MM.1S (cell line): Measurements from ENCODE around the gene ST6GALNAC4.

Source experiments
- DNase-seq: peaks from one replicate; pipeline ENCODE4 v3.0.0-alpha.2; 2015
- H2AFZ ChIP-seq: fragments of 300-600 bp; sonication (generic); 2 replicates; pipeline ENCODE4 v1.6.0; 2016; ENCODE audit warnings: antibody characterized with exemption, low read length
- H3F3A ChIP-seq: fragments of 300-600 bp; sonication (generic); 2 replicates; pipeline ENCODE4 v1.6.1; 2016; ENCODE audit warnings: mild to moderate bottlenecking, antibody characterized with exemption, low read length, moderate library complexity, mixed read lengths; ENCODE audit not compliant: insufficient read depth
- H3K27ac ChIP-seq: fragments of 300-600 bp; sonication (generic); 2 replicates; pipeline ENCODE4 v1.5.1; 2016; ENCODE audit warnings: mild to moderate bottlenecking, low read length
- H3K27me3 ChIP-seq: fragments of 300-600 bp; sonication (generic); replicated peaks from 2 replicates; pipeline ENCODE4 v1.6.0; 2016; ENCODE audit warnings: low read length; ENCODE audit not compliant: insufficient read depth
- H3K36me3 ChIP-seq: fragments of 300-600 bp; sonication (generic); replicated peaks from 2 replicates; pipeline ENCODE4 v1.6.1; 2016; ENCODE audit warnings: mild to moderate bottlenecking, low read length, mixed read lengths; ENCODE audit not compliant: insufficient read depth
- H3K4me1 ChIP-seq: fragments of 300-600 bp; sonication (generic); 2 replicates; pipeline ENCODE4 v1.6.1; 2016; ENCODE audit warnings: low read length, mixed read lengths
- H3K4me2 ChIP-seq: fragments of 300-600 bp; sonication (generic); 2 replicates; pipeline ENCODE4 v1.6.0; 2016; ENCODE audit warnings: low read depth, low read length
- H3K4me3 ChIP-seq: fragments of 300-600 bp; sonication (generic); 2 replicates; pipeline ENCODE4 v1.5.1; 2016; ENCODE audit warnings: low read length, mixed read lengths
- H3K79me2 ChIP-seq: fragments of 300-600 bp; sonication (generic); 2 replicates; pipeline ENCODE4 v1.6.1; 2016; ENCODE audit warnings: mixed run types, low read length, mixed read lengths
- H3K9ac ChIP-seq: fragments of 300-600 bp; sonication (generic); 2 replicates; pipeline ENCODE4 v1.6.1; 2016; ENCODE audit warnings: low read length, mixed read lengths
- H3K9me2 ChIP-seq: fragments of 300-600 bp; sonication (generic); replicated peaks from 2 replicates; pipeline ENCODE4 v1.6.1; 2016; ENCODE audit warnings: mild to moderate bottlenecking, low read length, mixed read lengths; ENCODE audit not compliant: insufficient read depth
- H3K9me3 ChIP-seq: fragments of 300-600 bp; sonication (generic); replicated peaks from 2 replicates; pipeline ENCODE4 v1.6.1; 2016; ENCODE audit warnings: mild to moderate bottlenecking, low read length, mixed read lengths; ENCODE audit not compliant: insufficient read depth
- H4K20me1 ChIP-seq: fragments of 300-600 bp; sonication (generic); 2 replicates; pipeline ENCODE4 v1.6.1; 2016; ENCODE audit warnings: mild to moderate bottlenecking, low read length, moderate library complexity, mixed read lengths; ENCODE audit not compliant: insufficient read depth
- EZH2 ChIP-seq: fragments of 300-600 bp; sonication (generic); optimal IDR thresholded peaks from 2 replicates; pipeline ENCODE3; 2017; ENCODE audit warnings: low read depth, mild to moderate bottlenecking, antibody characterized with exemption, low read length, mixed read lengths
- EZH2phosphoT487 ChIP-seq: fragments of 300-600 bp; sonication (generic); IDR thresholded peaks from 2 replicates; pipeline ENCODE4 v1.6.1; 2018; ENCODE audit warnings: antibody characterized with exemption, low read length
- TF ChIP-seq, protein P1 (sequence below): fragments of 300-600 bp; sonication (generic); IDR thresholded peaks from 2 replicates; pipeline ENCODE4 v1.5.1; 2016; ENCODE audit warnings: antibody characterized with exemption, low read length, mixed read lengths

ST6GALNAC4 gene

DNA sequence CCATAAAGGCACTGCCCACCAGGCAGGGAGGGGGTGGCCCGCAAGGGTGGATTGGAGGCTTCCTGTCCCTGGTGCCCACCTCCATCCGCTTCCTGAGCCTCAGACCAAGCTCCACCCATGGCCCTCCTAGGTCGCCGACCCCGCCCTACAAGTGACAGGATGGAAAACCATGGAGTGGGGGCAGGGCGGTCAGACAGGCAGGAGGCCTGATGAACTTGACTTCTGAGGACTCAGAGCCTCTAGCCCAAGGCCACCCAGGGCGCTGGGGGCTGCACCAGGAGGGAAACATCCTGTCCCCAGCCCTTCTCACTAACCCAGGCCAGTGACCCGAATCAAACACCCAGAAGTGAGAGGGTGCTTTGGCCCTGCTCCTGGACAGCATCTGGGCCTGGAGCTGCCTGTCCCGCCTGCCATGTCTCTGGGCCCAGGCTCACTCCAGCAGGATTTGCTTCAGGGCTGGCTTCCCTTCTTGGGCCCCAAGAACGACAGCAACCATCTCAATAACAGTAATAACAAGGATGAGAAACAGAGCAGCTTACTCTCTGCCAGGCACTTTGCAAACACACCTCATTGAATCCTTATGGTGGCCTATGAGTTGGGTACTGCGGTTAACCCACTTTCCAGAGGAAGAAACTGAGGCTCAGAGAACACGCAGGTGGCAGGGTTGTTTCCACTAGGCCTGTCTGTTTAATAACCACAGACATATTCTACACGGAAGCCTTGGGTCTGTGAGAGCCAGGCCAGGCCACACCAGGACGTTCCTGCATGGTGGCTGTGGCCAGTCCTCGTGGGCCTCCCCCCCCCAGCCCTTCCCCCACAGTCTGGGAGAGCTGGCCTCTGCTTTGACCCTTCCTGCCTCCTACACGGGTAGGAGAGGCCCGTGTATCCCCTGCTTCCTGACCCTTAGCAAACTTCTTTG lies 13.0 kb downstream of the ST6GALNAC4 start:
- no peak for TF ChIP-seq EZH2
- TF ChIP-seq EZH2phosphoT487, result no peak
- TF ChIP-seq, protein P1, sequence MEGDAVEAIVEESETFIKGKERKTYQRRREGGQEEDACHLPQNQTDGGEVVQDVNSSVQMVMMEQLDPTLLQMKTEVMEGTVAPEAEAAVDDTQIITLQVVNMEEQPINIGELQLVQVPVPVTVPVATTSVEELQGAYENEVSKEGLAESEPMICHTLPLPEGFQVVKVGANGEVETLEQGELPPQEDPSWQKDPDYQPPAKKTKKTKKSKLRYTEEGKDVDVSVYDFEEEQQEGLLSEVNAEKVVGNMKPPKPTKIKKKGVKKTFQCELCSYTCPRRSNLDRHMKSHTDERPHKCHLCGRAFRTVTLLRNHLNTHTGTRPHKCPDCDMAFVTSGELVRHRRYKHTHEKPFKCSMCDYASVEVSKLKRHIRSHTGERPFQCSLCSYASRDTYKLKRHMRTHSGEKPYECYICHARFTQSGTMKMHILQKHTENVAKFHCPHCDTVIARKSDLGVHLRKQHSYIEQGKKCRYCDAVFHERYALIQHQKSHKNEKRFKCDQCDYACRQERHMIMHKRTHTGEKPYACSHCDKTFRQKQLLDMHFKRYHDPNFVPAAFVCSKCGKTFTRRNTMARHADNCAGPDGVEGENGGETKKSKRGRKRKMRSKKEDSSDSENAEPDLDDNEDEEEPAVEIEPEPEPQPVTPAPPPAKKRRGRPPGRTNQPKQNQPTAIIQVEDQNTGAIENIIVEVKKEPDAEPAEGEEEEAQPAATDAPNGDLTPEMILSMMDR, result no peak
- Histone ChIP-seq H3K4me3 (no peak overlapping the region), H3K27ac (no peak overlapping the region), H3K27me3 (no peaks in the 10 kb centered on the region), H3K9me3 (no peaks in the 10 kb centered on the region), H3K4me1 (no peaks in the 10 kb centered on the region; the same call in 1 of the 2 replicates), H3K9ac (no peak overlapping the region), H2AFZ (no peak overlapping the region), H3K4me2 (no peak overlapping the region), H4K20me1 (no peaks in the 10 kb centered on the region), H3K9me2 (no peaks in the 10 kb centered on the region), H3F3A (no peaks in the 10 kb centered on the region), H3K36me3 (peaks cover 7% of the 10 kb centered on the region; the same call in 1 of the 2 replicates), H3K79me2 (0 out of 2 replicates have a peak, but pooled peaks cover 6% of the 10 kb centered on the region)
- no peak for DNase-seq

- DNase-seq, result peak; percentile 72
- H2AFZ ChIP-seq, result peak within 1 kb of the TSS; percentile 71
- no peaks in the 10 kb centered on the region for H3K36me3 ChIP-seq
- H3K4me3 ChIP-seq, result peak within 1 kb of the TSS; percentile 82
- H3K4me2 ChIP-seq, result peak within 1 kb of the TSS; percentile 92
- H3K9me3 ChIP-seq, result no peaks in the 10 kb centered on the region
- H3K27ac ChIP-seq, result no peak within 1 kb of the TSS
- H3K9ac ChIP-seq, result peak within 1 kb of the TSS; percentile 82
- TF ChIP-seq, protein P1, result no peak
- TF ChIP-seq EZH2 (no peak), EZH2phosphoT487 (no peak)
- H4K20me1 ChIP-seq, result no peaks in the 10 kb centered on the region
- H3K27me3 ChIP-seq, result no peaks in the 10 kb centered on the region
- H3F3A ChIP-seq, result 0 out of 2 replicates have a peak, but pooled peaks cover 4% of the 10 kb centered on the region
- no peaks in the 10 kb centered on the region for H3K9me2 ChIP-seq
- H3K79me2 ChIP-seq, result no peaks in the 10 kb centered on the region
- no peaks in the 10 kb centered on the region; the same call in 1 of the 2 replicates for H3K4me1 ChIP-seq
Observed at GRCh38 chr9:127899128-127899943, 17.5 kb downstream of the ST6GALNAC4 start, which contains the start of gene ST6GALNAC6. ST6GALNAC6 (minus strand) TSS chr9:127899603; CDS start chr9:127897981, 1,622 bp downstream.

DNA sequence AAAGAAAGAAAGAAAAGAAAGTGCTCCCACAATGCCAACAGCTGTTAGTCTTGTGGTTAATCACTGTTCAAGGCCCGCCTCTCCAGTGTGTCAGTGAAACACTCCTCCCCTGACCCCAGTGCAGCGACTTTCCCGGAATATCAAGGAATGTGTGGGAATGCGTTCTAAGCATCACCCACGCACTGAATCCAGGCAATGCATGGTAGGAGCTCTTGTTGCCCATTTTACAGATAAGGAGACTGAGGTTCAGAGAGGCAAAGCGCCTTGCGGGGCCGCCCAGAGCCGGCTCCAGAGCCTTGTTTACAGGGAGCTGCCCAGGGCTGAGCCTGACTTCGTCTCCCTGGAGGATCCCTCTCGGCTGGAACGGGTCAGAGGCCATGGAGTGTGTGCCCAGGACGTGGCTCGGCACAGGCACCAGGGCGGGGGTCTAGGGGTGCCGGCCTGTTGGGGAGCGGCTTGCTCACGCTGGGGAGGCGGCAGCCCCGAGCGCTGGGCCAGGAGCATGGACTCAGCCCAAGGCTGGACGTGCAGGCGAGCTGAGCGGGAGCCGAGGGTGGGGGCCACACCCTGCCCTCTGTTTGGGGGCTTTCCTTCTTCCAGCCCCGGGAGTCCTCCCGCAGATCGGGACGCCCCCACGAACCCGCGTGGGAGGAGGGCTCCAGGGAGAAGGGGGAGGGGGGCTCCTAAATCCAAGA lies 18.3 kb downstream of the ST6GALNAC4 start:
- Histone ChIP-seq H3K36me3 (no peaks in the 10 kb centered on the region), H3K9me3 (no peaks in the 10 kb centered on the region), H3K9me2 (no peaks in the 10 kb centered on the region), H3K4me3 (peak overlapping the region; percentile 82), H3K9ac (peak overlapping the region; percentile 82), H4K20me1 (no peaks in the 10 kb centered on the region), H3K27me3 (no peaks in the 10 kb centered on the region), H2AFZ (peak overlapping the region; percentile 71), H3K4me2 (peak overlapping the region; percentile 92), H3K4me1 (no peaks in the 10 kb centered on the region; the same call in 1 of the 2 replicates), H3F3A (0 out of 2 replicates have a peak, but pooled peaks cover 4% of the 10 kb centered on the region), H3K79me2 (no peaks in the 10 kb centered on the region), H3K27ac (no peak overlapping the region)
- TF ChIP-seq, protein P1, result no peak
- TF ChIP-seq EZH2 (no peak), EZH2phosphoT487 (no peak)
- no peak for DNase-seq
